Adipose tissue (tissue), 3 donors: ENCODE results near the gene TADA2A. TPM values are rescaled to one million over a fixed set of nuclear protein-coding genes. Genes with fewer than 3 reads are reported as not detected.
"Not testable (repeated sequence)": the region's sequence is repeated elsewhere in the genome, so short reads cannot be mapped to it uniquely, and the experiment has no call there.

Source experiments
- H3K27ac ChIP-seq: one replicate; pipeline ENCODE4 v1.5.1; 2013; ENCODE audit warnings: low read depth, low read length
- WGBS, 3 donors: extraction: QIAGEN DNeasy Blood & Tissue Kit; methylation state at CpG; one replicate each; pipeline ENCODE4 v1.1.7; 2013; 5-methylcytosine and 5-hydroxymethylcytosine counted together
- polyA plus RNA-seq, 3 donors: library from polyadenylated mRNA; stranded (reverse); fragments of 200-250 nt; gene quantifications; one replicate each; pipeline ENCODE4 v1.2.3, GENCODE V29; 2013
- donor health status: healthy with polysubstance abuse.
- donor health status: Bipolar disorder and iron deficiency.
- donor health status: healthy.

The TADA2A gene
- polyA plus RNA-seq, 3 donors, result 4.5 to 8.3 (median 6.8) TPM

DNA sequence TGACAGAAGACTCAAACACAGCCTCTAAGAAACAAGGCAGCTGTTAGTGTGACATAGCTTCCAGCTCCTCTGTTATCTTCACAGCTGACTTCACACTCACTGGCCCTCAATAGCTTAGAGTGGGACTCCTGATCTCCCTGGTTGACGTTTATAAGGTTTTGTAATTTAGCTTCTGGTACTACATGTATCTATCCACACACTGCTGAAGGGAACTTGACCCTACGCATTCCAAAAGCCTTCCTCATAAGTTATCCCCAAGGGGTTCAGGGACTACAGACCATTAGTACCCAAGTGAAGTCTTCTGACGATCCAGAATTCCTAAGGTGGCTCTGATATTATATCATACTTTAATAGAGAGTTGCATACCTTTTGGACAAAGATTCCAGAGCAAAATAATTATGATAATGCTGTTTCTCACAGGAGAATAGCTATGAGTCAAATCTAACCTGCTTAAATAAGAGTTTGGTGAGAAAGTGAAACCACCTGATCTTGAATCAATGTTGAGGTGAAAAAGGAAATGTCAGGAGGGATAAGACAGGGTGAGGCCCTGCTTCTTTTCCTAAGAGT lies 14.6 kb upstream of the TADA2A start:
- no peak overlapping the region for H3K27ac ChIP-seq
- 57 to 61% (median 59%) methylated on average over 3 of the region's 3 CpGs for WGBS, 3 donors

GRCh38 chr17:37393352-37393751 lies 13.3 kb upstream of the TADA2A start:
- 94 to 97% (median 95%) methylated on average over 7 of the region's 7 CpGs for WGBS, 3 donors

DNA sequence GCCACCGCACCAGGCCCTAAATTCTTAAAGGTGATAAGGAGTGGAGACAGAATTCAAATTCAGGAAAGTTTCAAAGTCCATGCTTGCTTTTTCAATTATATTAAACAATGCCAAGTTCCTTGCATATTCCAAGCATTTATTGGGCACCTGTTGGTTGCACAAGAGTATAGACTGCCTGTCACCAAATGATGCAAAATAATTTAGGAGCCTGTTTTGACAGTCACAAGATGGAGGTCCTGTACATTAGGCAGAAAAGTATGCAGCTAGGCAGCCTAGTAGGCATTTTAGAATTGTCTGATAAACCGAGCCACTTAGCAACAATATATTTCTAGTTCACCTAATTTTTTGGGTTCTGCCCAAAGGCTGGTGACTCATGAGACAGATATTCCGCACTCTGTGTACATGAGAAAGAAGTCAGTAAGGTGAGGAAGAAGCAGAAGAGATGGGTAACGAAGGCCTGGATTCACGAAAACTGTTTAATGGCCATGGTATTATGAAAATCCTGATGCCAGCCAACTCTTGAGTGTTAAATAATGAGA lies 7.4 kb upstream of the TADA2A start:
- WGBS, 3 donors, result 86 to 94% (median 90%) methylated on average over 5 of the region's 5 CpGs

More at GRCh38 chr17:37393352-37393751, 13.3 kb upstream of the TADA2A start:
- H3K27ac ChIP-seq, result no peak overlapping the region

GRCh38 chr17:37400505-37400904 lies 6.2 kb upstream of the TADA2A start:
- no peak overlapping the region for H3K27ac ChIP-seq

More for the DNA sequence above, 7.4 kb upstream of the TADA2A start:
- H3K27ac ChIP-seq, result no peak overlapping the region

DNA sequence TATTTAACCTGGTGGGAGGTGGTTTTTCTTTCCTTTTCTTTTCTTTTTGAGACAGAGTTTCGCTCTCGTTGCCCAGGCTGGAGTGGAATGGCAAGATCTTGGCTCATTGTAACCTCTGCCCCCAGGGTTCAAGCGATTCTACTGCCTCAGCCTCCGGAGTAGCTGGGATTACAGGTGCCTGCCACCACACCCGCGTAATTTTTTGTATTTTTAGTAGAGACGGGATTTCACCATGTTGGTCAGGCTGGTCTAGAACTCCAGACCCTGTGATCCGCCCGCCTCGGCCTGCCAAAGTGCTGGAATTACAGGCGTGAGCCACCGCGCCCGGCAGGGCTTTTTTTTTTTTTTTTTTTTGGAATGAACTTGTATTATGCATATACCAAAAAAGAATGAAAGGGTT lies 1.2 kb upstream of the TADA2A start:
- not testable (repeated sequence) for H3K27ac ChIP-seq
- WGBS, 3 donors, result 61 to 75% (median 73%) methylated on average over 14 of the region's 14 CpGs

- H3K27ac ChIP-seq, result no peak overlapping the region
- 0 to 1% (median 0%) methylated on average over 21 of the region's 21 CpGs for WGBS, 3 donors
Measured at GRCh38 chr17:37405955-37406634, 591 bp upstream of the TADA2A start.

GRCh38 chr17:37408145-37408479 lies 1.4 kb downstream of the TADA2A start:
- 94 to 96% (median 96%) methylated on average over 13 of the region's 13 CpGs for WGBS, 3 donors
- not testable (repeated sequence) for H3K27ac ChIP-seq

DNA sequence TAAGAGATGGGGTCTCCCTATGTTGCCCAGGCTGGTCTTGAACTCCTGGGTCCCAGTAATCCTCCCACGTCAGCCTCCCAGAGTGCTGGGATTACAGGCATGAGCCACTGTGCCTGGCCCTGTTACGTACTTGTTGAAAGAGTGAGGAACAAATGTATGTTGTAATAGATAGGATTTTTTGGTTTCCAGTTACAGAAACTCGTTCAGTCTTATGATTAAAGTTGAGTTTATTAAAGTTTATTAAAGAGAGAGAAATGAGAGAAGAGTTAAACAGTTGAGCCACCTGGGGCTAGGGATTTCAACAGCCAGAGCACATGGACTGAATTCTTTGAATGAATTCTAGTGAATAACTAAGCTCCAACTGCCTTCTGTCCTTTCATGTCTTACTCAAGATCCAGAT lies 3.7 kb downstream of the TADA2A start:
- no peak overlapping the region for H3K27ac ChIP-seq
- 49 to 86% (median 60%) methylated on average over 3 of the region's 3 CpGs for WGBS, 3 donors

- 93% methylated on average over 7 of the region's 7 CpGs for WGBS, 3 donors
- no peak overlapping the region for H3K27ac ChIP-seq
Measured at GRCh38 chr17:37413875-37414519, 7.3 kb downstream of the TADA2A start.

GRCh38 chr17:37417852-37418251 lies 11.2 kb downstream of the TADA2A start:
- WGBS, 3 donors, result 84 to 91% (median 86%) methylated on average over 2 of the region's 2 CpGs
- no peak overlapping the region for H3K27ac ChIP-seq

- no peak overlapping the region for H3K27ac ChIP-seq
- 59 to 92% (median 77%) methylated on average over 4 of the region's 4 CpGs for WGBS, 3 donors
Measured at GRCh38 chr17:37422971-37423625, 16.4 kb downstream of the TADA2A start.

- 95 to 97% (median 97%) methylated on average over 1 of the region's 1 CpG for WGBS, 3 donors
- H3K27ac ChIP-seq, result no peak overlapping the region
Measured at GRCh38 chr17:37425268-37425667, 18.6 kb downstream of the TADA2A start.

GRCh38 chr17:37429039-37429438 lies 22.4 kb downstream of the TADA2A start:
- WGBS, 3 donors, result 90 to 93% (median 93%) methylated on average over 3 of the region's 3 CpGs
- H3K27ac ChIP-seq, result no peak overlapping the region

- no peak overlapping the region for H3K27ac ChIP-seq
- WGBS, 3 donors, result 95 to 100% (median 96%) methylated on average over 1 of the region's 1 CpG
Measured at GRCh38 chr17:37429453-37429852, 22.8 kb downstream of the TADA2A start.

- H3K27ac ChIP-seq, result no peak overlapping the region
- WGBS, 3 donors, result 43 to 72% (median 50%) methylated on average over 1 of the region's 1 CpG
Measured at GRCh38 chr17:37430051-37430627, 23.5 kb downstream of the TADA2A start.

DNA sequence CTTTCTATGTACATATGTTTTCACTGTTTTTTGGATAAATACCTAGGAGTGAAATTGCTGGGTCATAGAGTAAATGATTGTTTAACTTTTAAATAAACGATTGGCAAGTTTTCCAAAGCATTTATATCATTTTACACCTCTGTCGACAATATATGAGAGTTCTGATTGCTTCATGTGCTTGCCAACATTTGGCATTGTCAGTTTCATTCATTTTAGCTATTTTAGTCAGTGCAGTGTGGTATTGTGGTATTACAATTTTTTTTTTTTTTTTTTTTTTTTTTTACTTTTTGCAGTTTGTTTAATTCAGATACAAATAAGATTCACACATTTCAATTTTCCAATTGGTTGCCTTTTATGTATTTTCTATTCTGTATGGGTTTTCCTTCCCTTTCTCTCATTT lies 26.0 kb downstream of the TADA2A start:
- no peak overlapping the region for H3K27ac ChIP-seq
- WGBS, 3 donors, result 92 to 97% (median 96%) methylated on average over 2 of the region's 2 CpGs

GRCh38 chr17:37438141-37438540 lies 31.5 kb downstream of the TADA2A start:
- 75 to 81% (median 80%) methylated on average over 4 of the region's 4 CpGs for WGBS, 3 donors
- no peak overlapping the region for H3K27ac ChIP-seq

GRCh38 chr17:37440424-37440823 lies 33.7 kb downstream of the TADA2A start:
- no peak overlapping the region for H3K27ac ChIP-seq
- 91 to 96% (median 95%) methylated on average over 2 of the region's 2 CpGs for WGBS, 3 donors
